ENCODE data around the gene EFCAB9.
A peak's percentile ranks its signal among the peaks of the same experiment; 100 is the strongest.
"Not testable (repeated sequence)": the region's sequence is repeated elsewhere in the genome, so short reads cannot be mapped to it uniquely, and the experiment has no call there.

Gene EFCAB9

DNA sequence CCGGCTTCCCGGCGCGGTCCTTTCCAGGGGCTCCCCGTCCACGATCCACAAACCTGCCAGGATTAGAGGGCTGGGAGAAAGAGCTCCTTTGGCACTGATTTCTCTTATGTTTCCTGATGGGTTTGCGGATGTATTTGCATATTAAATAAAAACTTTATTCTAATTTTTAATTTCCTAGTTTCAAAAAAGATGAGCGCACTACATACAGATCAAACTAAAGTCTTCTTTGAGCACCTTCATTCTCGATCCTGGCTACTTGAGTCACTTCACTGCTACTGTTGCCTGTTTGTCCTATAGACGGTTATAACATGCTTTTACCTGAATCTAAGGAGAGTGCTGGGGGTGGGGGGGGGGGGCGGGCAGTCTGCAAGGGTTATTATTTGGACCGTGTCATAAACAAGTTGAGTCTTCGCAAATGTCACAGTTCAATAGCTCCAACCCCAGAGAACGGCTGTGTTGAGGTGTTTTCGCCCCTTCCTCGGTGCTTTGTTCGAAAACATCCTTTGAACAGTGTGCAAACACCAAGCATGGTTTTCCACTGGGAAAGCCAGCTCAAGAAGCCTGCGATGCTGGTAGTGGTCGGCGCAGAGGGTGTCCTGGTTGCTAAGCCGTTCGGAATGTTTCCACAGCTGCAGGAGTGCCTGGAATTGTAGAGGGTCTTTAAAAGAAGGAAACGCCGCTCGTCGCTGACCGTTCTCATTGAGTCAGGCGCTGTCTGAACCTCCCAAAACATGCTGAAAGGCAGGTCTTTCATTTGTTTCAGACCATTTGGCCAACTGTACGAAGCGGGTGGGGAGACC, 4.9 kb upstream of the EFCAB9 start:
- Histone ChIP-seq H3K27me3 (no peaks in the 10 kb centered on the region), H3K4me3 (ENCODE audit: low read depth in 1 of 2, low read length in 1 of 2) (peak overlapping the region; percentile 91 to 94), H3K4me1 (ENCODE audit: control insufficient read depth in 1 of 2, insufficient read depth in 1 of 2, low read depth in 1 of 2, low read length in 1 of 2) (peaks cover 30 to 35% of the 10 kb centered on the region in 2 experiments), H3K36me3 (peaks cover 14% of the 10 kb centered on the region), H3K27ac (peak overlapping the region; percentile 99), H3K9me3 (no peaks in the 10 kb centered on the region)
- TF ChIP-seq, protein P1, sequence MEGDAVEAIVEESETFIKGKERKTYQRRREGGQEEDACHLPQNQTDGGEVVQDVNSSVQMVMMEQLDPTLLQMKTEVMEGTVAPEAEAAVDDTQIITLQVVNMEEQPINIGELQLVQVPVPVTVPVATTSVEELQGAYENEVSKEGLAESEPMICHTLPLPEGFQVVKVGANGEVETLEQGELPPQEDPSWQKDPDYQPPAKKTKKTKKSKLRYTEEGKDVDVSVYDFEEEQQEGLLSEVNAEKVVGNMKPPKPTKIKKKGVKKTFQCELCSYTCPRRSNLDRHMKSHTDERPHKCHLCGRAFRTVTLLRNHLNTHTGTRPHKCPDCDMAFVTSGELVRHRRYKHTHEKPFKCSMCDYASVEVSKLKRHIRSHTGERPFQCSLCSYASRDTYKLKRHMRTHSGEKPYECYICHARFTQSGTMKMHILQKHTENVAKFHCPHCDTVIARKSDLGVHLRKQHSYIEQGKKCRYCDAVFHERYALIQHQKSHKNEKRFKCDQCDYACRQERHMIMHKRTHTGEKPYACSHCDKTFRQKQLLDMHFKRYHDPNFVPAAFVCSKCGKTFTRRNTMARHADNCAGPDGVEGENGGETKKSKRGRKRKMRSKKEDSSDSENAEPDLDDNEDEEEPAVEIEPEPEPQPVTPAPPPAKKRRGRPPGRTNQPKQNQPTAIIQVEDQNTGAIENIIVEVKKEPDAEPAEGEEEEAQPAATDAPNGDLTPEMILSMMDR (IDR thresholded peaks at IDR 0.05), result no peak

DNA sequence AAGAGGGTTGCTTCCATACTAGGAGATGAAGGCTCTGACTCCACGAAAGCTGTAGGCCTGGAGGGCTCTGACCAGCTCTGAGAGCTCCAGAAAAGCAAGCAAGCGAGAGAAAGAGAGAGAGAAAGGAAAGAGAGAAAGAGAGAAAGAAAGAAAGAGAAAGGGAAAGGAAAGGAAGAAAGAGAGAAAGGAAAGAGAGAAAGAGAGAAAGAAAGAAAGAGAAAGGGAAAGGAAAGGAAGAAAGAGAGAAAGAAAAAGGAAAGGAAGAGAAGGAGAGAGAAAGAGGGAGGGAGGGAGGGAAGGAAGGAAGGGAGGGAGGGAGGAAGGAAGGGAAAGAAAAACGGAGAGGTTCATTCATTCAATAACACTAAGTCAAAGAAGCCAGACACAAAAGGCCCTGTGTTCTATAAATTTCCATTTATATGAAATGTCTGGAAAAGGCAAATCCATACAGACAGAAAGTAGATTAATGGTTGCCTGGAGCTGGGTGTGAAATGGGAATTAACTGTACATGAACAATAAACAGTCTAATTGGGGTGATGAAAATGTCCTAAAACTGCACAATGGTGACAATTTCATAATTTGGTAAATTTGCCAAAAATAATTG, 4.2 kb upstream of the EFCAB9 start:
- Histone ChIP-seq H3K4me3 (ENCODE audit: low read depth in 1 of 2, low read length in 1 of 2) (no peak overlapping the region), H3K27ac (no peak overlapping the region), H3K36me3 (peaks cover 7% of the 10 kb centered on the region), H3K4me1 (ENCODE audit: control insufficient read depth in 1 of 2, insufficient read depth in 1 of 2, low read depth in 1 of 2, low read length in 1 of 2) (peaks cover 23 to 28% of the 10 kb centered on the region in 2 experiments), H3K9me3 (no peaks in the 10 kb centered on the region), H3K27me3 (no peaks in the 10 kb centered on the region)
- TF ChIP-seq, protein P1 (IDR thresholded peaks at IDR 0.05), result no peak

GRCh38 chr5:172194985-172195774, 1.2 kb downstream of the EFCAB9 start:
- H3K9me3 ChIP-seq, result no peaks in the 10 kb centered on the region
- TF ChIP-seq, protein P1 (IDR thresholded peaks at IDR 0.05), result no peak
- no peaks in the 10 kb centered on the region for H3K27me3 ChIP-seq
- H3K4me3 ChIP-seq (ENCODE audit: low read depth in 1 of 2, low read length in 1 of 2), result no peak overlapping the region
- H3K27ac ChIP-seq, result no peak overlapping the region
- H3K36me3 ChIP-seq, result no peaks in the 10 kb centered on the region
- peaks cover 2 to 3% of the 10 kb centered on the region in 2 experiments for H3K4me1 ChIP-seq (ENCODE audit: control insufficient read depth in 1 of 2, insufficient read depth in 1 of 2, low read depth in 1 of 2, low read length in 1 of 2)

GRCh38 chr5:172197775-172198174, 3.8 kb downstream of the EFCAB9 start:
- H3K36me3 ChIP-seq, H3K9me3 ChIP-seq, H3K27ac ChIP-seq: not testable (repeated sequence)

DNA sequence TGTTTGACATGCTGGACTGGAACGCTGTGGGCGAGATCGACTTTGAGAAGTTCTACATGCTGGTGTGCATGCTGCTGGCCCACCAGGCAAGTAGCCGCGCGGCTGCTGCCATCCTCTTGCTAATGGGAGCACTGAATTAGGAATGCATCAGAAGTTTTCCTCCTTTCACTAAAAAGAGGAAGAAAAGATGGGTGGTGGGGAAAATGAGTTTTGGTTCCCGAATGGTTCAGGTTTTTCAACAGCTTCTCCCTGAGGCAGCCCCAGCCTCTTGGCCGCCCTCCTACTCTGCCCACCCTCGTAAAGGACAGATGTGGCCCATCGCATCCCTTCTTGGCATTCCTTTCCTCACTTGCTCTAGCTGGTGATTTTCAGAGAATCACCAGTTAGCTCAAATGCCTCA, 5.5 kb downstream of the EFCAB9 start:
- no peak overlapping the region for H3K4me3 ChIP-seq (ENCODE audit: low read depth in 1 of 2, low read length in 1 of 2)
- TF ChIP-seq, protein P1 (IDR thresholded peaks at IDR 0.05), result no peak
- no peaks in the 10 kb centered on the region for H3K9me3 ChIP-seq
- no peaks in the 10 kb centered on the region for H3K36me3 ChIP-seq
- H3K27ac ChIP-seq, result no peak overlapping the region
- no peaks in the 10 kb centered on the region for H3K27me3 ChIP-seq
- H3K4me1 ChIP-seq (ENCODE audit: control insufficient read depth in 1 of 2, insufficient read depth in 1 of 2, low read depth in 1 of 2, low read length in 1 of 2), result peaks cover 6 to 10% of the 10 kb centered on the region in 2 experiments

More at GRCh38 chr5:172197775-172198174, 3.8 kb downstream of the EFCAB9 start:
- H3K27me3 ChIP-seq; H3K4me3 ChIP-seq (ENCODE audit: low read depth in 1 of 2, low read length in 1 of 2): not testable (repeated sequence)
- H3K4me1 ChIP-seq (ENCODE audit: control insufficient read depth in 1 of 2, insufficient read depth in 1 of 2, low read depth in 1 of 2, low read length in 1 of 2), result peaks cover 6 to 10% of the 10 kb centered on the region in 2 experiments

Measured in neutrophil (primary cell).